Gastroesophageal sphincter (tissue), 3 donors: Measurements from ENCODE around the gene ARL16.

ENCODE experiments used
- POLR2A ChIP-seq, 2 donors: fragments of 450-650 bp; IDR thresholded peaks; one replicate each; pipeline ENCODE4 v1.6.1; 2017; ENCODE audit warnings: antibody characterized with exemption in 2 of 2, mild to moderate bottlenecking in 2 of 2, moderate library complexity in 1 of 2
- TF ChIP-seq, protein P1 (sequence below), 4 experiments: fragments of 200-600 bp in 2 of 4; fragments of 450-650 bp in 2 of 4; sonication (generic) in 1 of 4; IDR thresholded peaks; one replicate each; pipeline ENCODE4 v1.5.1; 2017 to 2019; ENCODE audit warnings: antibody characterized with exemption in 4 of 4, mild to moderate bottlenecking in 2 of 4, moderate library complexity in 2 of 4

DNA sequence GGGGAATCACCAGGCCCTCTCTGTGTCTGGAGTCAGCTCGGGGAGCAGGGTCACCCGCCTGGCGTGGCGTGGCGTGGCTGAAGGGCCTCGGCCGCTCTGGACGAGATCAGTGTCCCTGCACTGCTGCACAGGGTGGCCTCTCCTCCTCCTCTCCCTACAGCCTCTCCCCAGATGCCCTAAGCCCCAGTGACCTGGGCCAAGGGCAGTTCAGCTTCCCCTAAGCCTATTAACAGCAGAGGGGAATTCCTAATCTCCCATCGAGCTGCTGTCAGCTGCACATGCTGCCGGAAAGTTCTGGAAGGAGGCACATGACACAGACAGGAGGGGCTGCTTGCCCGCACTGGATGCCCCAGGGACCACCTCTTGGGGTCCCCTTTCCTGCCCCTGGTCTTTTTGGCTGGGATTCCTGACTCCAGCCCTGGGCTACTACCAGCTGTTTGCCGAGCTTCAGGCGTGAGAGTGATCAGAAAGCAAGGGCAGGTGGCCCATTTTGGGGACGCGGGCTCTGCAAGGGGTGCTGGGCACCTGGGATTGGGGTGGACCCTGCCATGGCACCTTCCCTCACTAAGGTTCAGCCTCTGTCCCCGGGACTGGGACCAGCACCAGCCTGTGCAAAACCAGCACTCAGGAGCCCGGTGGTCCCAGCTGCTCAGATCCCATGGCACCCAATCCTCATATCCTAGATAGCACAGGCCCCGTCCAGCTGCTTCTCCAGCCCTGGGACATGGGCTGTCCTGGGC is 28.0 kb downstream of the ARL16 start:
- TF ChIP-seq, protein P1, sequence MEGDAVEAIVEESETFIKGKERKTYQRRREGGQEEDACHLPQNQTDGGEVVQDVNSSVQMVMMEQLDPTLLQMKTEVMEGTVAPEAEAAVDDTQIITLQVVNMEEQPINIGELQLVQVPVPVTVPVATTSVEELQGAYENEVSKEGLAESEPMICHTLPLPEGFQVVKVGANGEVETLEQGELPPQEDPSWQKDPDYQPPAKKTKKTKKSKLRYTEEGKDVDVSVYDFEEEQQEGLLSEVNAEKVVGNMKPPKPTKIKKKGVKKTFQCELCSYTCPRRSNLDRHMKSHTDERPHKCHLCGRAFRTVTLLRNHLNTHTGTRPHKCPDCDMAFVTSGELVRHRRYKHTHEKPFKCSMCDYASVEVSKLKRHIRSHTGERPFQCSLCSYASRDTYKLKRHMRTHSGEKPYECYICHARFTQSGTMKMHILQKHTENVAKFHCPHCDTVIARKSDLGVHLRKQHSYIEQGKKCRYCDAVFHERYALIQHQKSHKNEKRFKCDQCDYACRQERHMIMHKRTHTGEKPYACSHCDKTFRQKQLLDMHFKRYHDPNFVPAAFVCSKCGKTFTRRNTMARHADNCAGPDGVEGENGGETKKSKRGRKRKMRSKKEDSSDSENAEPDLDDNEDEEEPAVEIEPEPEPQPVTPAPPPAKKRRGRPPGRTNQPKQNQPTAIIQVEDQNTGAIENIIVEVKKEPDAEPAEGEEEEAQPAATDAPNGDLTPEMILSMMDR (IDR thresholded peaks at IDR 0.05), result no peak
- no peak for TF ChIP-seq POLR2A (IDR thresholded peaks at IDR 0.05)
